Kidney (tissue), 22 donors: Measurements from ENCODE around the gene ZNF614. TPM values are rescaled to one million over a fixed set of nuclear protein-coding genes. Genes with fewer than 3 reads are reported as not detected.

Experiments used
- DNase-seq, 5 donors: peaks; one replicate each; pipeline ENCODE4 v3.0.0-alpha.2; 2013 to 2020
- FAIRE-seq: peaks from 2 replicates; lab custom pipeline; 2012; peaks lifted over from hg19 to GRCh38; lab: Jason Lieb, UNC
- H3K27ac ChIP-seq, 2 donors: one replicate each; pipeline ENCODE4 v1.7.0; 2013; ENCODE audit warnings: low read depth in 2 of 2, low read length in 2 of 2, inconsistent platforms in 1 of 2
- H3K27me3 ChIP-seq: one replicate; pipeline ENCODE4 v1.7.1; 2013; ENCODE audit warnings: low read length, inconsistent platforms; ENCODE audit not compliant: control insufficient read depth, insufficient read depth
- H3K36me3 ChIP-seq, 3 donors: one replicate each; pipeline versions ENCODE4 v1.7.0 to v1.7.1; 2013; ENCODE audit warnings: low read length in 3 of 3, control low read depth in 1 of 3, inconsistent platforms in 1 of 3; ENCODE audit not compliant: insufficient read depth in 3 of 3, control insufficient read depth in 2 of 3
- H3K4me1 ChIP-seq, 3 donors: one replicate each; pipeline versions ENCODE4 v1.7.0 to v1.7.1; 2013; ENCODE audit warnings: low read length in 3 of 3, inconsistent platforms in 1 of 3, low read depth in 1 of 3; ENCODE audit not compliant: control insufficient read depth in 2 of 3, insufficient read depth in 2 of 3
- H3K4me3 ChIP-seq, 3 donors: one replicate each; pipeline versions ENCODE4 v1.7.0 to v1.8.1; 2013; ENCODE audit warnings: low read length in 3 of 3, control low read depth in 1 of 3, inconsistent platforms in 1 of 3
- H3K9ac ChIP-seq, 3 donors: one replicate each; pipeline versions ENCODE4 v1.7.0 to v1.7.1; 2013; ENCODE audit warnings: low read length in 3 of 3, control low read depth in 1 of 3, inconsistent platforms in 1 of 3
- H3K9me3 ChIP-seq, 3 donors: one replicate each; pipeline versions ENCODE4 v1.7.0 to v1.7.1; 2013; ENCODE audit warnings: low read length in 3 of 3, control low read depth in 1 of 3, inconsistent platforms in 1 of 3; ENCODE audit not compliant: control insufficient read depth in 2 of 3, insufficient read depth in 1 of 3
- intact Hi-C: fragments of 100-400 bp; cut with DNase I; formaldehyde crosslinking; loops from one replicate; pipeline ENCODE4 v1.11.1; 2022
- long read RNA-seq, 10 donors: library from polyadenylated mRNA in 1 of 10; unstranded in 1 of 10; transcript quantifications; one replicate each; pipeline ENCODE4 v2.0.0 and lab custom pipeline, GENCODE V29; 2021 to 2026
- polyA plus RNA-seq: library from polyadenylated mRNA; stranded (reverse); fragments of 350-450 nt; fragmentation: Illumina TruSeq; extraction: RNeasy Lipid Tissue Mini Kit (QIAGEN cat#74804); gene quantifications from one replicate; pipeline ENCODE4 v1.2.3, GENCODE V29; 2014; ENCODE audit warnings: low read depth, low replicate concordance; ENCODE audit not compliant: insufficient read depth
- total RNA-seq: library from RNA; stranded (reverse); fragmentation: NEBNext Ultra II Directional; extraction: Animal tissue kit (Norgen Biotek cat#: 25700); gene quantifications from one replicate; pipeline ENCODE4 v1.2.1, GENCODE V29; 2021
- TF ChIP-seq, protein P1 (sequence below): IDR thresholded peaks from 3 replicates; pipeline ENCODE4 v1.5.1; 2012; ENCODE audit warnings: mild to moderate bottlenecking, moderate library complexity, borderline replicate concordance; ENCODE audit not compliant: insufficient read depth; ENCODE audit errors: extremely low read depth
- donor health status: control.
- donor health status: control.
- donor health status: control.
- donor health status: control.
- donor health status: control.
- donor health status: DM: yes; HTN: yes; CAD: no.
- donor health status: Normal renal cell carcinoma (clear cell type).

ZNF614 gene
- total RNA-seq = 9.4 TPM
- polyA plus RNA-seq = 3.0 TPM
- long read RNA-seq, donor 1, full-length matches to known transcripts = 5 of 5 reads
- long read RNA-seq, donor 1, partial matches to known transcripts = 0 of 5 reads
- long read RNA-seq, donor 1, other reads (novel, unspliced or antisense) = 0 of 5 reads
- long read RNA-seq, donor 2, full-length matches to known transcripts = 5 of 5 reads
- long read RNA-seq, donor 2, partial matches to known transcripts = 0 of 5 reads
- long read RNA-seq, donor 2, other reads (novel, unspliced or antisense) = 0 of 5 reads
- long read RNA-seq, donor 3, full-length matches to known transcripts = 3 of 3 reads
- long read RNA-seq, donor 3, partial matches to known transcripts = 0 of 3 reads
- long read RNA-seq, donor 3, other reads (novel, unspliced or antisense) = 0 of 3 reads
- long read RNA-seq, donor 4, full-length matches to known transcripts = 6 of 11 reads
- long read RNA-seq, donor 4, partial matches to known transcripts = 5 of 11 reads
- long read RNA-seq, donor 4, other reads (novel, unspliced or antisense) = 0 of 11 reads
- long read RNA-seq, donor 5 = 0 reads
- long read RNA-seq, donor 6, full-length matches to known transcripts = 5 of 5 reads
- long read RNA-seq, donor 6, partial matches to known transcripts = 0 of 5 reads
- long read RNA-seq, donor 6, other reads (novel, unspliced or antisense) = 0 of 5 reads
- long read RNA-seq, donor 7, full-length matches to known transcripts = 4 of 5 reads
- long read RNA-seq, donor 7, partial matches to known transcripts = 1 of 5 reads
- long read RNA-seq, donor 7, other reads (novel, unspliced or antisense) = 0 of 5 reads
- long read RNA-seq, donor 8, full-length matches to known transcripts = 5 of 5 reads
- long read RNA-seq, donor 8, partial matches to known transcripts = 0 of 5 reads
- long read RNA-seq, donor 8, other reads (novel, unspliced or antisense) = 0 of 5 reads
- long read RNA-seq, donor 9, full-length matches to known transcripts = 3 of 3 reads
- long read RNA-seq, donor 9, partial matches to known transcripts = 0 of 3 reads
- long read RNA-seq, donor 9, other reads (novel, unspliced or antisense) = 0 of 3 reads
- long read RNA-seq, donor 10, full-length matches to known transcripts = 5 of 5 reads
- long read RNA-seq, donor 10, partial matches to known transcripts = 0 of 5 reads
- long read RNA-seq, donor 10, other reads (novel, unspliced or antisense) = 0 of 5 reads

DNA sequence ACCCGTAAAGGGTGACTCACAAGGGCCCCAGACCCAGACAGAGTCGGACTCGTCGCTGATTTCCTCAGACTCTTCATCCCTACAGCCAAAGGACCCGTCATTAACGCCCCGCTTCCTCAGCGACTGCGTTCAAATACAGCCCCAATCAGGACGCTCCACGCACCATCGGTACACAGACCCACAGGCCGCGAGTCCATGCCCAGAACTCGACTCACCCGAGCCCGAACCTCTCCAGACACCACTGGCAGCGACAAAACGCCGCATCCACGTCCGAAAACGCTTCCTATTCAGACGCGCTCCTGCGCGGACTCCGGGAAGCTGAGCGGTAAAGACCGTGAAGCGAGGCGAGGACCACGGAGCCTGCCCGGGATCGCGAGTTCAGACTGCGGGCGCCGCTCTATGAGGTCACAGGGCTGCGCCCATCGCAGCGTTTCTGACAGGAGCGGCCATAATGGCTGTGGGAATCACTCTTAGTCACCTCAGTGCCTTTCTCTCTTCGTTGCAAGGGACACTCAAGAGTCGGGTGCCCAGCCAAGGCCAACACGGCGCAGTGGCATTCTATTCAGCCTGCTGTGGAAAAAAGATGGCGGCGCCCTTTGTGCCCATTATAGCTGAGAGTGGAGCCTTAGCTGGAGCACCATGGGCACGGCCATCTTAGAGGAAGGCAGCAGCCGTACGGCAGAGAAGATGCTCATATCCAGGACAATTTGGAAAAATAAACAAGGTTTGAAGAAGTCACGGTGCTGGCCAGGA, at the start of gene ZNF614:
ZNF614 (minus strand) TSS at position 353 of the 753 bp plus-strand sequence. CDS start 2,634 bp downstream, outside the sequence.
- intact Hi-C loops = no loop called here
- Histone ChIP-seq H3K36me3 (peaks cover 7 to 23% (median 15%) of the 10 kb centered on the region in 3 donors), H3K9ac (peak within 1 kb of the TSS; percentile 42 to 97 (median 96)), H3K4me1 (peaks cover 0 to 5% (median 0%) of the 10 kb centered on the region in 3 donors), H3K27ac (peak within 1 kb of the TSS; percentile 84 to 96), H3K9me3 (peaks cover 1 to 22% (median 15%) of the 10 kb centered on the region in 3 donors), H3K4me3 (peak within 1 kb of the TSS; percentile 87 to 99 (median 97)), H3K27me3 (no peaks in the 10 kb centered on the region)
- DNase-seq (peak; percentile 93 to 97 (median 95)), FAIRE-seq (no peak)
- TF ChIP-seq, protein P1, sequence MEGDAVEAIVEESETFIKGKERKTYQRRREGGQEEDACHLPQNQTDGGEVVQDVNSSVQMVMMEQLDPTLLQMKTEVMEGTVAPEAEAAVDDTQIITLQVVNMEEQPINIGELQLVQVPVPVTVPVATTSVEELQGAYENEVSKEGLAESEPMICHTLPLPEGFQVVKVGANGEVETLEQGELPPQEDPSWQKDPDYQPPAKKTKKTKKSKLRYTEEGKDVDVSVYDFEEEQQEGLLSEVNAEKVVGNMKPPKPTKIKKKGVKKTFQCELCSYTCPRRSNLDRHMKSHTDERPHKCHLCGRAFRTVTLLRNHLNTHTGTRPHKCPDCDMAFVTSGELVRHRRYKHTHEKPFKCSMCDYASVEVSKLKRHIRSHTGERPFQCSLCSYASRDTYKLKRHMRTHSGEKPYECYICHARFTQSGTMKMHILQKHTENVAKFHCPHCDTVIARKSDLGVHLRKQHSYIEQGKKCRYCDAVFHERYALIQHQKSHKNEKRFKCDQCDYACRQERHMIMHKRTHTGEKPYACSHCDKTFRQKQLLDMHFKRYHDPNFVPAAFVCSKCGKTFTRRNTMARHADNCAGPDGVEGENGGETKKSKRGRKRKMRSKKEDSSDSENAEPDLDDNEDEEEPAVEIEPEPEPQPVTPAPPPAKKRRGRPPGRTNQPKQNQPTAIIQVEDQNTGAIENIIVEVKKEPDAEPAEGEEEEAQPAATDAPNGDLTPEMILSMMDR = no peak

DNA sequence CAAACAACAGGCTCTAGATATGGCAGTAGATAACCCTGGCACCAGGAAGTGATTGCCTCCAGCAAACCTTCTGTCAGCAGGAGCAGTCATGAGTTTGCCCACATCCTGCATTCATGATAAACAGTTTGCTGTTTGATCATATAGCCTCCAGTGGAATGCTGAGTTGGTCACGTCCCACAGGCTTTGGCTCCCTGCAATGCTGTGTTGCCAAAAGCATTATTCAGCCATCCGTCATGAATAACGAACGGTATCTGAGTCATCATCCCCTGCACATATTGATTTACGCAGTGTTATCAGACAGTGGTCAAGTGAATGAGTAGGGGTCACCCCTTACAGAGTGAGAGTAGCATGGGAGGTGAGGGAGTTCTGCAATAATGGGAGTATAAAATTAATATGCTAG, 42.3 kb upstream of the ZNF614 start:
- no peaks in the 10 kb centered on the region for H3K4me1 ChIP-seq
- DNase-seq (no peak), FAIRE-seq (no peak)
- H3K9me3 ChIP-seq = peaks cover 16 to 54% (median 40%) of the 10 kb centered on the region in 3 donors
- H3K27ac ChIP-seq = no peak overlapping the region
- intact Hi-C loops = no loop called here
- no peak overlapping the region for H3K4me3 ChIP-seq
- TF ChIP-seq, protein P1 = no peak
- H3K36me3 ChIP-seq = peaks cover 32 to 65% (median 35%) of the 10 kb centered on the region in 3 donors
- no peaks in the 10 kb centered on the region for H3K27me3 ChIP-seq
- no peak overlapping the region for H3K9ac ChIP-seq

DNA sequence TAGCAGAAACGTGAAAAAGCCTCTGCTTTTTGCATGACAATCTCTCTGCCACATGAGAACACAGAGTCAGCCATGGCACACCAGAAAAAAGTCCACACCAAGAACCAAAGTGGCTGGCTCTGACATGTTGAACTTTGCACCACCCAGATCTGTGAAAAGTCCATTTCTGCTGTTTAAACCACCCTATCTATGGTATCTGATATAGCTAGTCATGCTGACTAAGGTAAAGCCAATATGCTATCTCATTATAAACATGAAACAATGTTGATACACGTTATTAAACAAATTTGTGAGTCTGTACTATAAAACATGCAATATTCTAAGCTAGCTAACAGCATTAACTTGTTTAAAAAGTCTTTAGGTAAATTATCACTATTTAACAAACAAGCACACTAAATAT, 41.5 kb upstream of the ZNF614 start:
- H3K9ac ChIP-seq = no peak overlapping the region
- H3K4me1 ChIP-seq = no peaks in the 10 kb centered on the region
- no peak overlapping the region for H3K27ac ChIP-seq
- H3K27me3 ChIP-seq = no peaks in the 10 kb centered on the region
- intact Hi-C loops = no loop called here
- TF ChIP-seq, protein P1 = no peak
- H3K4me3 ChIP-seq = no peak overlapping the region
- H3K9me3 ChIP-seq = peaks cover 17 to 63% (median 40%) of the 10 kb centered on the region in 3 donors
- peaks cover 26 to 57% (median 34%) of the 10 kb centered on the region in 3 donors for H3K36me3 ChIP-seq
- DNase-seq (no peak), FAIRE-seq (no peak)
